Liver (tissue), 3 donors: ENCODE data around the gene PITPNC1.

Experiments used
- ATF3 ChIP-seq: IDR thresholded peaks from 2 replicates; pipeline ENCODE4 v1.6.1; 2016; ENCODE audit warnings: antibody characterized with exemption
- CTCF ChIP-seq: fragments of 150-350 bp; IDR thresholded peaks from 2 replicates; pipeline ENCODE4 v1.5.1; 2017; ENCODE audit warnings: improper control_type of control experiment, low read depth, low read length; ENCODE audit not compliant: missing input control
- FOXA1 ChIP-seq: IDR thresholded peaks from 2 replicates; pipeline ENCODE4 v1.6.1; 2016; ENCODE audit warnings: antibody characterized with exemption
- GABPA ChIP-seq, 2 donors: IDR thresholded peaks in 1 of 2; conservative IDR thresholded peaks in 1 of 2; 2 replicates each; pipeline ENCODE4 v1.6.1; 2016; ENCODE audit warnings: antibody characterized with exemption in 2 of 2, mild to moderate bottlenecking in 1 of 2, moderate library complexity in 1 of 2
- HNF4G ChIP-seq: IDR thresholded peaks from 2 replicates; pipeline ENCODE4 v1.6.1; 2016; ENCODE audit warnings: antibody characterized with exemption
- JUND ChIP-seq, 2 donors: IDR thresholded peaks; 2 replicates each; pipeline ENCODE4 v1.6.1; 2016; ENCODE audit warnings: antibody characterized with exemption in 2 of 2
- MAX ChIP-seq: IDR thresholded peaks from 2 replicates; pipeline ENCODE4 v1.6.1; 2016; ENCODE audit warnings: antibody characterized with exemption
- RAD21 ChIP-seq, 2 donors: IDR thresholded peaks; 2 replicates each; pipeline ENCODE4 v1.6.1; 2016; ENCODE audit warnings: antibody characterized with exemption in 2 of 2, mild to moderate bottlenecking in 2 of 2
- REST ChIP-seq: IDR thresholded peaks from 2 replicates; pipeline ENCODE4 v1.6.1; 2016; ENCODE audit warnings: antibody characterized with exemption, mild to moderate bottlenecking
- TAF1 ChIP-seq: conservative IDR thresholded peaks from 2 replicates; pipeline ENCODE4 v1.6.1; 2016; ENCODE audit warnings: antibody characterized with exemption, mild to moderate bottlenecking
- donor health status: healthy.
- donor health status: healthy.

GRCh38 chr17:67620088-67620487 lies 243.0 kb downstream of the PITPNC1 start:
- TF ChIP-seq CTCF (no peak), REST (no peak), GABPA (IDR thresholded peaks at IDR 0.05 in 1 of 2, conservative IDR thresholded peaks at IDR 0.05 in 1 of 2) (no peak), ATF3 (no peak), HNF4G (no peak), TAF1 (no peak), JUND (IDR thresholded peaks at IDR 0.05) (no peak), RAD21 (IDR thresholded peaks at IDR 0.05) (no peak), MAX (no peak), FOXA1 (no peak)
